IMR-90 (cell line): ENCODE measurements around the gene SEMA3G. TPM values are rescaled to one million over a fixed set of nuclear protein-coding genes. Genes with fewer than 3 reads are reported as not detected.

Source experiments
- ATAC-seq: fragments of 200-7000 bp; cut with Tn5 transposase; 2 replicates; pipeline ENCODE4 v1.9.1; 2020; ENCODE audit warnings: low read depth, mild to moderate bottlenecking, moderate library complexity
- BruUV-seq: library from RNA; stranded (reverse); fragments of 400-500 nt; replicated peaks from 2 replicates; lab custom pipeline; 2021; lab: Mats Ljungman, UMichigan
- CTCF ChIA-PET: fragments of 300-600 bp; formaldehyde crosslinking; extraction: SDS; loops from one replicate; lab custom pipeline; 2021; ENCODE audit warnings: antibody characterized with exemption; lab: Yijun Ruan, JAX
- POLR2A ChIA-PET: fragments of 300-600 bp; sonication (Branson Sonifier 250); formaldehyde crosslinking; loops from one replicate; lab custom pipeline; 2022; ENCODE audit warnings: antibody characterized with exemption; ENCODE audit not compliant: unreplicated experiment; lab: Charles Lee
- DNase-seq: peaks from one replicate; pipeline ENCODE4 v3.0.0; 2013
- H2AFZ ChIP-seq: replicated peaks from 2 replicates; pipeline ENCODE3; 2013; ENCODE audit warnings: low read length, mild to moderate bottlenecking; ENCODE audit not compliant: poor library complexity
- H2AK5ac ChIP-seq: 2 replicates; pipeline ENCODE4 v1.6.1; 2013; ENCODE audit warnings: low read depth, low read length, inconsistent platforms
- H2AK9ac ChIP-seq: replicated peaks from 2 replicates; pipeline ENCODE3; 2013; ENCODE audit warnings: mild to moderate bottlenecking, low read depth, low read length, moderate library complexity; ENCODE audit not compliant: poor library complexity
- H2BK120ac ChIP-seq: 2 replicates; pipeline ENCODE4 v1.6.1; 2013; ENCODE audit warnings: low read depth, low read length, inconsistent platforms
- H2BK15ac ChIP-seq: 3 replicates; pipeline ENCODE4 v1.6.1; 2013; ENCODE audit warnings: low read depth, low read length, inconsistent platforms
- H2BK20ac ChIP-seq: 2 replicates; pipeline ENCODE4 v1.6.1; 2013; ENCODE audit warnings: low read depth, mild to moderate bottlenecking, inconsistent platforms, low read length, moderate library complexity
- H2BK5ac ChIP-seq: 2 replicates; pipeline ENCODE4 v1.6.1; 2013; ENCODE audit warnings: mild to moderate bottlenecking, low read depth, low read length, inconsistent platforms; ENCODE audit not compliant: poor library complexity, severe bottlenecking
- H3K14ac ChIP-seq: replicated peaks from 2 replicates; pipeline ENCODE4 v1.6.1; 2013; ENCODE audit warnings: low read depth, low read length, inconsistent platforms
- H3K18ac ChIP-seq: 2 replicates; pipeline ENCODE4 v1.6.1; 2013; ENCODE audit warnings: low read depth, low read length, control low read depth
- H3K23ac ChIP-seq: 2 replicates; pipeline ENCODE4 v1.6.1; 2013; ENCODE audit warnings: low read depth, low read length, inconsistent platforms
- H3K27ac ChIP-seq: 2 replicates; pipeline ENCODE4 v1.5.1; 2013; ENCODE audit warnings: mild to moderate bottlenecking, control low read depth, low read length; ENCODE audit not compliant: insufficient read depth
- H3K27me3 ChIP-seq: 2 replicates; pipeline ENCODE4 v1.6.1; 2013; ENCODE audit warnings: low read length; ENCODE audit not compliant: control insufficient read depth, insufficient read depth
- H3K36me3 ChIP-seq: 2 replicates; pipeline ENCODE4 v1.6.1; 2013; ENCODE audit warnings: low read length, mixed read lengths; ENCODE audit not compliant: control insufficient read depth, insufficient read depth
- H3K4ac ChIP-seq: 2 replicates; pipeline ENCODE4 v1.6.1; 2013; ENCODE audit warnings: low read depth, low read length, inconsistent platforms
- H3K4me1 ChIP-seq: 2 replicates; pipeline ENCODE4 v1.6.1; 2013; ENCODE audit warnings: low read length, mixed read lengths; ENCODE audit not compliant: control insufficient read depth, insufficient read depth
- H3K4me2 ChIP-seq: 2 replicates; pipeline ENCODE4 v1.6.1; 2013; ENCODE audit warnings: low read depth, mild to moderate bottlenecking, control low read depth, low read length, moderate library complexity
- H3K4me3 ChIP-seq: 2 replicates; pipeline ENCODE4 v1.5.1; 2013; ENCODE audit warnings: low read depth, mild to moderate bottlenecking, control low read depth, low read length, moderate library complexity; ENCODE audit not compliant: insufficient read depth
- H3K56ac ChIP-seq: 2 replicates; pipeline ENCODE4 v1.6.1; 2013; ENCODE audit warnings: low read length, inconsistent platforms; ENCODE audit not compliant: insufficient read depth; ENCODE audit errors: extremely low read depth
- H3K79me1 ChIP-seq, 2 experiments: 2 replicates each; pipeline ENCODE4 v1.6.1; 2013; ENCODE audit warnings: low read length in 2 of 2, inconsistent platforms in 1 of 2, low read depth in 1 of 2
- H3K9ac ChIP-seq: 2 replicates; pipeline ENCODE4 v1.6.1; 2013; ENCODE audit warnings: low read depth, low read length, control low read depth
- H3K9me1 ChIP-seq: 2 replicates; pipeline ENCODE4 v1.6.1; 2013; ENCODE audit warnings: low read length, inconsistent platforms; ENCODE audit not compliant: insufficient read depth
- H3K9me3 ChIP-seq: 2 replicates; pipeline ENCODE4 v1.6.1; 2013; ENCODE audit warnings: low read length; ENCODE audit not compliant: control insufficient read depth, insufficient read depth
- H4K20me1 ChIP-seq: 2 replicates; pipeline ENCODE4 v1.6.1; 2013; ENCODE audit warnings: low read length, inconsistent platforms; ENCODE audit not compliant: insufficient read depth
- H4K5ac ChIP-seq: 2 replicates; pipeline ENCODE4 v1.6.1; 2013; ENCODE audit warnings: mild to moderate bottlenecking, low read depth, low read length, control low read depth
- H4K8ac ChIP-seq, 2 experiments: 2 replicates each; pipeline ENCODE4 v1.6.1; 2013; ENCODE audit warnings: low read depth in 2 of 2, low read length in 2 of 2, control low read depth in 1 of 2, inconsistent platforms in 1 of 2
- H4K91ac ChIP-seq: 2 replicates; pipeline ENCODE4 v1.6.1; 2013; ENCODE audit warnings: low read depth, low read length, inconsistent platforms; ENCODE audit not compliant: insufficient read depth
- BHLHE40 ChIP-seq: fragments of 150-350 bp; IDR thresholded peaks from 2 replicates; pipeline ENCODE4 v1.6.1; 2016; ENCODE audit warnings: mild to moderate bottlenecking, low read depth, low read length
- CEBPB ChIP-seq: IDR thresholded peaks from 2 replicates; pipeline ENCODE4 v1.6.1; 2012; ENCODE audit warnings: low read depth, low read length, improper control_type of control experiment
- CHD1 ChIP-seq: IDR thresholded peaks from 2 replicates; pipeline ENCODE4 v1.6.1; 2012; ENCODE audit warnings: low read depth, low read length, improper control_type of control experiment
- POLR2A ChIP-seq: IDR thresholded peaks from 2 replicates; pipeline ENCODE4 v1.6.1; 2012; ENCODE audit warnings: mild to moderate bottlenecking, low read depth, low read length
- RAD21 ChIP-seq: IDR thresholded peaks from 2 replicates; pipeline ENCODE4 v1.6.1; 2012; ENCODE audit warnings: low read length, improper control_type of control experiment
- RCOR1 ChIP-seq: IDR thresholded peaks from 2 replicates; pipeline ENCODE4 v1.6.1; 2012; ENCODE audit warnings: mild to moderate bottlenecking, low read length, improper control_type of control experiment; ENCODE audit not compliant: insufficient replicate concordance
- RFX5 ChIP-seq: IDR thresholded peaks from 2 replicates; pipeline ENCODE4 v1.8.0; 2012; ENCODE audit warnings: low read depth, mild to moderate bottlenecking, low read length, moderate library complexity
- WGBS, 2 experiments: methylation state at CpG; one replicate each; pipeline versions ENCODE4 v1.1.5 to v1.1.7; 2013; ENCODE audit warnings: missing lambda C conversion rate in 2 of 2; ENCODE audit not compliant: insufficient read length in 1 of 2; ENCODE audit errors: extremely low coverage in 2 of 2; 5-methylcytosine and 5-hydroxymethylcytosine counted together
- dilution Hi-C: fragments of 300-500 bp; cut with HindIII; formaldehyde crosslinking; loops from one replicate; pipeline ENCODE4 v1.14.3; 2018; ENCODE audit warnings: low sequenced_read_pairs; ENCODE audit not compliant: unreplicated experiment
- in situ Hi-C: fragments of 300-500 bp; cut with MboI; formaldehyde crosslinking; loops from 3 replicates; pipeline ENCODE4 v1.14.3; 2019; ENCODE audit warnings: low sequenced_read_pairs, inconsistent platforms, mixed read lengths
- intact Hi-C: fragments of 100-400 bp; cut with micrococcal nuclease; formaldehyde crosslinking; loops from 2 replicates; pipeline ENCODE4 v1.10.0; 2022
- polyA plus RNA-seq, 3 experiments: library from polyadenylated mRNA; depleted of rRNA; stranded (reverse); fragments of >200 nt; gene quantifications; 2 replicates each; pipeline ENCODE4 v1.2.3, GENCODE V29; 2012; ENCODE audit warnings: low replicate concordance in 1 of 3
- total RNA-seq: library from RNA; depleted of rRNA; stranded (reverse); fragments of >200 nt; gene quantifications from 2 replicates; pipeline ENCODE4 v1.2.3, GENCODE V29; 2012
- TF ChIP-seq, protein P1 (sequence below): fragments of 150-350 bp; IDR thresholded peaks from 2 replicates; pipeline ENCODE4 v1.6.1; 2016; ENCODE audit warnings: low read depth, mild to moderate bottlenecking, low read length, moderate library complexity, borderline replicate concordance
- TF ChIP-seq, protein P2 (sequence below): conservative IDR thresholded peaks from 2 replicates; pipeline ENCODE4 v1.5.1; 2012; ENCODE audit warnings: mild to moderate bottlenecking, low read depth, low read length, improper control_type of control experiment

Gene SEMA3G
- total and polyA plus RNA-seq, 2 of the 4 experiments (the other 2 are of a cell fraction), result 0.07 TPM; not detected in 1

DNA sequence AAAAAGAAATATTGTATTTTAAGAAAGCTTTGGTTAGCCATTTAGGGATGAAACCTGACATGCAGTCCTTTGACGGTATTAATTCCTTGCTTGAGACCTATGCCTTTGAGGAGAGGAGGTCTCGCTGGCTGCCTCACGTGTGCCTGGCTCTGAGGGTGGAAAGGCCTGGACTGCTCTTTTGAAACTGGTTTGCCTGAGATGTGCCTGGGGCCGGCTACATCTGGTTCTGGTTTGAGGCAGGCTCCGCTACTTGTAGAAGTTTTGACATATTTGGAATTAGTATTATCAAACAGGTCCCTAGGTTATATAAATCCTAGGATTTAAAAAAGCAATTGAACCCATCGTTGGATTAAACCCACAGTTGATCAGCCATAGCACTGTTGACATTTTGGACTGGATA is 17.0 kb upstream of the SEMA3G start:
- Histone ChIP-seq H3K23ac (no peak overlapping the region), H3K9me3 (no peaks in the 10 kb centered on the region), H4K91ac (no peak overlapping the region), H3K14ac (no peak overlapping the region), H2AK9ac (no peak overlapping the region), H3K4me2 (no peak overlapping the region), H4K5ac (no peak overlapping the region), H3K4me1 (peaks cover 12% of the 10 kb centered on the region; the same call in 1 of the 2 replicates), H2AK5ac (no peak overlapping the region), H2BK5ac (no peak overlapping the region), H3K27me3 (no peaks in the 10 kb centered on the region), H2AFZ (no peak overlapping the region), H3K9me1 (peaks cover 15% of the 10 kb centered on the region), H3K79me1 (peaks cover 39 to 75% of the 10 kb centered on the region in 2 experiments), H3K4me3 (no peak overlapping the region), H3K18ac (no peak overlapping the region), H2BK15ac (no peak overlapping the region), H3K4ac (no peak overlapping the region), H3K9ac (no peak overlapping the region), H4K20me1 (peaks cover 39% of the 10 kb centered on the region), H3K27ac (no peak overlapping the region), H2BK20ac (no peak overlapping the region), H3K36me3 (peaks cover 55% of the 10 kb centered on the region), H4K8ac (no peak overlapping the region), H2BK120ac (no peak overlapping the region), H3K56ac (no peak overlapping the region)
- DNase-seq, result no peak
- POLR2A ChIA-PET, result no interaction called here
- dilution Hi-C loops (no loop called here), in situ Hi-C loops (no loop called here), intact Hi-C loops (no loop called here)
- 100% methylated on average over 2 of the region's 6 CpGs; no CpG with 5 or more reads in 1 of the 2 experiments for WGBS, 2 experiments
- no peak for TF ChIP-seq POLR2A
- TF ChIP-seq, protein P1, sequence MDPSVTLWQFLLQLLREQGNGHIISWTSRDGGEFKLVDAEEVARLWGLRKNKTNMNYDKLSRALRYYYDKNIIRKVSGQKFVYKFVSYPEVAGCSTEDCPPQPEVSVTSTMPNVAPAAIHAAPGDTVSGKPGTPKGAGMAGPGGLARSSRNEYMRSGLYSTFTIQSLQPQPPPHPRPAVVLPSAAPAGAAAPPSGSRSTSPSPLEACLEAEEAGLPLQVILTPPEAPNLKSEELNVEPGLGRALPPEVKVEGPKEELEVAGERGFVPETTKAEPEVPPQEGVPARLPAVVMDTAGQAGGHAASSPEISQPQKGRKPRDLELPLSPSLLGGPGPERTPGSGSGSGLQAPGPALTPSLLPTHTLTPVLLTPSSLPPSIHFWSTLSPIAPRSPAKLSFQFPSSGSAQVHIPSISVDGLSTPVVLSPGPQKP, result no peak
- TF ChIP-seq BHLHE40, result no peak
- no peak for TF ChIP-seq RAD21
- TF ChIP-seq RFX5, result no peak
- TF ChIP-seq, protein P2, sequence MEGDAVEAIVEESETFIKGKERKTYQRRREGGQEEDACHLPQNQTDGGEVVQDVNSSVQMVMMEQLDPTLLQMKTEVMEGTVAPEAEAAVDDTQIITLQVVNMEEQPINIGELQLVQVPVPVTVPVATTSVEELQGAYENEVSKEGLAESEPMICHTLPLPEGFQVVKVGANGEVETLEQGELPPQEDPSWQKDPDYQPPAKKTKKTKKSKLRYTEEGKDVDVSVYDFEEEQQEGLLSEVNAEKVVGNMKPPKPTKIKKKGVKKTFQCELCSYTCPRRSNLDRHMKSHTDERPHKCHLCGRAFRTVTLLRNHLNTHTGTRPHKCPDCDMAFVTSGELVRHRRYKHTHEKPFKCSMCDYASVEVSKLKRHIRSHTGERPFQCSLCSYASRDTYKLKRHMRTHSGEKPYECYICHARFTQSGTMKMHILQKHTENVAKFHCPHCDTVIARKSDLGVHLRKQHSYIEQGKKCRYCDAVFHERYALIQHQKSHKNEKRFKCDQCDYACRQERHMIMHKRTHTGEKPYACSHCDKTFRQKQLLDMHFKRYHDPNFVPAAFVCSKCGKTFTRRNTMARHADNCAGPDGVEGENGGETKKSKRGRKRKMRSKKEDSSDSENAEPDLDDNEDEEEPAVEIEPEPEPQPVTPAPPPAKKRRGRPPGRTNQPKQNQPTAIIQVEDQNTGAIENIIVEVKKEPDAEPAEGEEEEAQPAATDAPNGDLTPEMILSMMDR, result no peak
- TF ChIP-seq CHD1, result no peak
- TF ChIP-seq RCOR1, result no peak
- TF ChIP-seq CEBPB, result no peak
- no peak for ATAC-seq
- CTCF ChIA-PET, result no interaction called here
- BruUV-seq, result no TSS peak
